A549 (cell line): ENCODE data around the gene TFDP1. TPM values are rescaled to one million over a fixed set of nuclear protein-coding genes. Genes with fewer than 3 reads are reported as not detected.

Source experiments
- ATAC-seq, 2 experiments: fragments of 200-7000 bp in 1 of 2; fragments of >200 bp in 1 of 2; cut with Nextera tagmentation in 1 of 2; cut with Tn5 transposase in 1 of 2; 3 replicates each; pipeline versions ENCODE4 v1.8.0 to v1.9.1; 2018 to 2020; ENCODE audit warnings: mild to moderate bottlenecking in 1 of 2, moderate library complexity in 1 of 2
- CTCF ChIA-PET: fragments of 300-600 bp; sonication (Branson Sonifier 250); formaldehyde crosslinking; extraction: SDS; loops from one replicate; lab custom pipeline; 2021; ENCODE audit warnings: antibody characterized with exemption, inconsistent platforms; lab: Yijun Ruan, JAX
- POLR2A ChIA-PET: fragments of 350-600 bp; formaldehyde crosslinking; extraction: SDS; loops from one replicate; lab custom pipeline; 2021; ENCODE audit warnings: antibody characterized with exemption, inconsistent platforms; lab: Yijun Ruan, JAX
- DNase-seq, 2 experiments: peaks; one replicate each; pipeline versions ENCODE4 v3.0.0 to v3.0.0-alpha.2; 2011 to 2016; ENCODE audit warnings: low read depth in 1 of 2, low spot score in 1 of 2
- FAIRE-seq: peaks from 2 replicates; lab custom pipeline; 2011; peaks lifted over from hg19 to GRCh38; lab: Jason Lieb, UNC
- H3K27ac ChIP-seq, 2 experiments: fragments of >200 bp; sonication (Bioruptor Twin); formaldehyde crosslinking; 3 replicates each; pipeline ENCODE4 v1.5.1; 2016 to 2017
- H3K4me1 ChIP-seq: fragments of >200 bp; sonication (Bioruptor Twin); formaldehyde crosslinking; 3 replicates; pipeline ENCODE4 v1.6.1; 2016
- H3K4me2 ChIP-seq: fragments of >200 bp; sonication (Bioruptor Twin); formaldehyde crosslinking; 3 replicates; pipeline ENCODE4 v1.6.1; 2016
- H3K4me3 ChIP-seq: fragments of >200 bp; sonication (Bioruptor Twin); formaldehyde crosslinking; 3 replicates; pipeline ENCODE4 v1.5.1; 2016
- H3K9me3 ChIP-seq: fragments of >200 bp; sonication (Bioruptor Twin); formaldehyde crosslinking; 3 replicates; pipeline ENCODE4 v1.6.1; 2016
- CBX2 ChIP-seq: fragments of 200-600 bp; sonication (generic); IDR thresholded peaks from 2 replicates; pipeline ENCODE4 v1.6.1; 2016; ENCODE audit warnings: low read depth, mild to moderate bottlenecking, borderline replicate concordance
- EHF ChIP-seq: fragments of 250-450 bp; sonication (Bioruptor Pico); IDR thresholded peaks from 2 replicates; pipeline ENCODE4 v1.5.0; 2020; ENCODE audit warnings: mild to moderate bottlenecking
- EHMT2 ChIP-seq: fragments of 200-600 bp; sonication (generic); IDR thresholded peaks from 2 replicates; pipeline ENCODE4 v1.6.1; 2016; ENCODE audit warnings: antibody characterized with exemption, low read depth, mild to moderate bottlenecking, moderate library complexity
- EP300 ChIP-seq, 2 experiments: fragments of >200 bp; sonication (Bioruptor Twin); formaldehyde crosslinking; IDR thresholded peaks; 2 replicates in 1 of 2; 3 replicates in 1 of 2; pipeline ENCODE4 v1.6.1; 2016 to 2017
- GATA3 ChIP-seq: IDR thresholded peaks from 2 replicates; pipeline ENCODE4 v1.6.1; 2012; ENCODE audit warnings: borderline replicate concordance
- HDAC2 ChIP-seq: fragments of 200-600 bp; sonication (generic); IDR thresholded peaks from 2 replicates; pipeline ENCODE4 v1.6.1; 2016
- HOXB13 ChIP-seq: fragments of 250-450 bp; sonication (Bioruptor Pico); IDR thresholded peaks from 2 replicates; pipeline ENCODE4 v1.5.0; 2020; ENCODE audit warnings: low read depth, mild to moderate bottlenecking, moderate library complexity
- JUN ChIP-seq, 2 experiments: fragments of >200 bp; sonication (Bioruptor Twin); formaldehyde crosslinking; IDR thresholded peaks; 2 replicates in 1 of 2; 3 replicates in 1 of 2; pipeline ENCODE4 v1.6.1; 2016 to 2017
- MAZ ChIP-seq: fragments of 150-350 bp; IDR thresholded peaks from 2 replicates; pipeline ENCODE4 v1.6.1; 2014; ENCODE audit warnings: antibody characterized with exemption, low read depth, low read length, borderline replicate concordance
- NFE2L2 ChIP-seq: fragments of 150-350 bp; conservative IDR thresholded peaks from 2 replicates; pipeline ENCODE4 v1.6.1; 2014; ENCODE audit warnings: low read length
- NPAS2 ChIP-seq: fragments of 250-450 bp; sonication (Bioruptor Pico); IDR thresholded peaks from 2 replicates; pipeline ENCODE4 v1.8.0; 2022; ENCODE audit warnings: mild to moderate bottlenecking, moderate library complexity, borderline replicate concordance
- NR3C1 ChIP-seq: fragments of >200 bp; sonication (Bioruptor Twin); formaldehyde crosslinking; IDR thresholded peaks from 3 replicates; pipeline ENCODE4 v1.6.1; 2017
- PHF8 ChIP-seq: fragments of 200-600 bp; sonication (generic); IDR thresholded peaks from 2 replicates; pipeline ENCODE4 v1.6.1; 2016; ENCODE audit warnings: low read depth, mild to moderate bottlenecking, antibody characterized with exemption, moderate library complexity, borderline replicate concordance
- RCOR1 ChIP-seq: fragments of 150-350 bp; IDR thresholded peaks from 2 replicates; pipeline ENCODE4 v1.6.1; 2014; ENCODE audit warnings: antibody characterized with exemption, low read length, low read depth
- SMC3 ChIP-seq: fragments of >200 bp; sonication (Bioruptor Twin); formaldehyde crosslinking; IDR thresholded peaks from 3 replicates; pipeline ENCODE4 v1.6.1; 2018; ENCODE audit warnings: inconsistent platforms
- TFCP2L1 ChIP-seq: fragments of 250-450 bp; sonication (Bioruptor Pico); IDR thresholded peaks from 2 replicates; pipeline ENCODE4 v1.5.0; 2021; ENCODE audit warnings: mild to moderate bottlenecking
- ZC3H11A ChIP-seq: fragments of 450-650 bp; IDR thresholded peaks from 2 replicates; pipeline ENCODE4 v1.6.1; 2014; ENCODE audit warnings: antibody characterized with exemption, mild to moderate bottlenecking
- ZNF302 ChIP-seq: fragments of 250-450 bp; sonication (Bioruptor Pico); IDR thresholded peaks from 2 replicates; pipeline ENCODE4 v1.9.0; 2021; ENCODE audit warnings: inconsistent platforms, mild to moderate bottlenecking, moderate library complexity
- WGBS: methylation state at CpG from one replicate; pipeline ENCODE4 v1.1.6; 2017; ENCODE audit errors: missing lambda C conversion rate; 5-methylcytosine and 5-hydroxymethylcytosine counted together
- polyA plus RNA-seq, 4 experiments: library from polyadenylated mRNA; depleted of rRNA in 3 of 4; stranded (reverse); fragments of >200 nt; fragmentation: RNase III in 1 of 4; extraction: RNeasy Plus Mini Kit Qiagen cat#74134 plus additional on column Dnase treatment in 1 of 4; gene quantifications; 2 replicates in 3 of 4; 3 replicates in 1 of 4; pipeline ENCODE4 v1.2.3, GENCODE V29; 2011 to 2017
- TF ChIP-seq, protein P1 (sequence below): fragments of >200 bp; sonication (Bioruptor Twin); formaldehyde crosslinking; IDR thresholded peaks from 2 replicates; pipeline ENCODE4 v1.6.1; 2016
- TF ChIP-seq, protein P2 (sequence below): fragments of 250-450 bp; sonication (Bioruptor Pico); IDR thresholded peaks from 2 replicates; pipeline ENCODE4 v1.5.0; 2021; ENCODE audit warnings: mild to moderate bottlenecking, moderate library complexity, borderline replicate concordance
- TF ChIP-seq, protein P3 (sequence below): fragments of 200-600 bp; sonication (generic); IDR thresholded peaks from 2 replicates; pipeline ENCODE4 v1.6.1; 2016; ENCODE audit warnings: antibody characterized with exemption, mild to moderate bottlenecking, moderate library complexity
- TF ChIP-seq, protein P4 (sequence below): fragments of >200 bp; sonication (Bioruptor Twin); formaldehyde crosslinking; IDR thresholded peaks from 3 replicates; pipeline ENCODE4 v1.5.1; 2016
- TF ChIP-seq, protein P5 (sequence below): fragments of 250-450 bp; sonication (Bioruptor Pico); IDR thresholded peaks from 2 replicates; pipeline ENCODE4 v1.5.0; 2020; ENCODE audit warnings: low read depth, mild to moderate bottlenecking, moderate library complexity

Gene TFDP1
- polyA plus RNA-seq, 2 of the 4 experiments (the other 2 are of a cell fraction) = 73.2 to 88.4 TPM

DNA sequence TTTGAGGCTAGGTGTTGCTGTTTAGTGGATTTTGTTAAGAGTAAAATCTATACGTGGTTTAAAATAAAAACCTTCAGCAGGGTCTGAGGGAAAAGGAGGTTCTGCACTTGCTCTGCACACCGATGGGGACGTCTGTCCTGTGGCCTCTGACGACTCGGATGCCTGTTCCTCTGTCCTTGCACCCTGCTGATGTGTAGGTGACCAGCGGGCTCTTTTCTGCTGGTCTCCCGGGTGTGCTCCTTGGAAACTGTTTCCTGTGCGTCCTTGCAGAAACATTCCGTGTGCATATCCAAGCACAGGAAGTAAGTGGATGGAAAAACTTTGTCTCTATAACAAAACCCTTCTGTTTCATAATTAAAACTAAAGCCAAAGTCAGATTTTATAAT, 69.6 kb downstream of the TFDP1 start (continued):
- TF ChIP-seq EHF (CRISPR knock-in tag) = no peak
- TF ChIP-seq, protein P1, sequence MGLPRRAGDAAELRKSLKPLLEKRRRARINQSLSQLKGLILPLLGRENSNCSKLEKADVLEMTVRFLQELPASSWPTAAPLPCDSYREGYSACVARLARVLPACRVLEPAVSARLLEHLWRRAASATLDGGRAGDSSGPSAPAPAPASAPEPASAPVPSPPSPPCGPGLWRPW = no peak
- TF ChIP-seq, all 56 proteins: peak for 0

DNA sequence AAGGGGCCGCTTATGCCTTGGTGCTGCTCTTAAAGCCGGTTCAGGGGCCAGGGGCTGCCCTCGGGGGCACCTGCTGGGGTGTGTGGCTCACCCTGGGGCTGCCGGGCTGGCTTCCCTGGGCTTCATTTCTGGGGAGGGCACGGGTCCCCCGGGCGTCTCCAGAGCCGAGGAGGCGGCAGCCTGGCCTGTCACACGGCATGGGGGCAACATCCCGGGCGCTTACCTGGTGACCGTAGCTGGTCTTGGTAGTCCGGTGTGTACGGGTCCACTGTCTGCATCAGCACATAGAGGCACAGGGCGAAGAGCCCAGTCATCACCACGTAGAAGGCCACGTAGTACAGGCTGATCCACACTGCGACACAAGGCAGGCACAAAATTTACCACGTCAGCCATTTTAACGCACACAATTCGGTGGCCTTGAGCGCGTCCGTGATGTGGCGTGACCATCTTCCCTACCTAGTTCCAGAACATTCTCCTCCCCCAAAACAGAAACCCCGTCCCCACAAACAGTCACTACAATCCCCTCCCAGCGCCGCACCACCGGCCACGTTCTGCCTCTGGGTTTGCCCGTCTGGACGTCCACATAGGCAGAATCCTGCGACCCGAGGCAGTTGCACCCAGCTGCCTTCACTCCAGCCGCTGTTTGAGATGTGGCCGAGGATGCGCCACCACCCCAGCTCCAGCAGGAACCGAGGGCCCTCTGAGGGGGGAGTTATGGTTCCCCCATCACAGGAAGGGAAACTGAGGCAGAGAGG, 70.2 kb downstream of the TFDP1 start:
- no peak for DNase-seq

DNA sequence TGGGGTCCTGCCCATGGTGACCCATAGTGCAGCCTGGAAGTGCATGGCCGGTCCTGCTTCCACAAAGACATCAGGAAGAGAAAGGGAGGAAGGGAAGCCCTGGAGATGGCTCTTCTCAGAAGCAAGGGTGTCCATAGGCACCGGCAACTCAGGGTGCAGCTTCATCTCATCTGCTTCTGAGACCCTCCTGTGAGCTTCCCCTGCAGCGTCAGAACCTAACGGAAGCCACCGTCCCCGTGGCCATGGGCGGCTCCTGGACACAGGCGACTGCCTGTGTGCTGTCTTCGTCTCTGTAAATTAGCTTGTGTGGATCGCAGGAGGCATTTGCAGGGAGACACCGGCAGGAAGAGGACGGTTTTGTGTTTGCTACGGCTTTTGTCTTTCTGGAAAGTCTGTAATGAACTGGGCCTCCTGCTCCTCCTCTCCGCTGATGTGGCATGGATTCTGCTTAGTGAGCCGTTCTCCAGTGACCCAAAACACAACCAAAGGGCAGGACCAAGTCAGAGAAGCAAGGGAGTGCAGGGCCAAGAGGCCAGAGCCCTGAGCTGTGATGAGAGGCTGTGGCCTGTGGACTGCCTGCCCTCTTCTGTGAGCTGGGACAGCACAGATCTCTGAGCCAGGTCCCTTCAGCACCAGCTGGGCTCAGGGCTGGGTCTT, 70.9 kb downstream of the TFDP1 start:
- Histone ChIP-seq H3K27ac (no peak overlapping the region), H3K4me1 (no peaks in the 10 kb centered on the region), H3K4me3 (no peak overlapping the region), H3K9me3 (no peaks in the 10 kb centered on the region), H3K4me2 (no peak overlapping the region)
- FAIRE-seq (no peak), ATAC-seq (peak in 1 of 2 experiments; percentile 35; a peak in 2 of 6 replicates), DNase-seq (no peak)
- POLR2A ChIA-PET = no interaction called here
- CTCF ChIA-PET = no interaction called here
- TF ChIP-seq NR3C1 (no peak), GATA3 (no peak), NPAS2 (no peak), HOXB13 (no peak), SMC3 (no peak), NFE2L2 (no peak), HDAC2 (no peak), ZC3H11A (no peak)
- TF ChIP-seq, protein P2, sequence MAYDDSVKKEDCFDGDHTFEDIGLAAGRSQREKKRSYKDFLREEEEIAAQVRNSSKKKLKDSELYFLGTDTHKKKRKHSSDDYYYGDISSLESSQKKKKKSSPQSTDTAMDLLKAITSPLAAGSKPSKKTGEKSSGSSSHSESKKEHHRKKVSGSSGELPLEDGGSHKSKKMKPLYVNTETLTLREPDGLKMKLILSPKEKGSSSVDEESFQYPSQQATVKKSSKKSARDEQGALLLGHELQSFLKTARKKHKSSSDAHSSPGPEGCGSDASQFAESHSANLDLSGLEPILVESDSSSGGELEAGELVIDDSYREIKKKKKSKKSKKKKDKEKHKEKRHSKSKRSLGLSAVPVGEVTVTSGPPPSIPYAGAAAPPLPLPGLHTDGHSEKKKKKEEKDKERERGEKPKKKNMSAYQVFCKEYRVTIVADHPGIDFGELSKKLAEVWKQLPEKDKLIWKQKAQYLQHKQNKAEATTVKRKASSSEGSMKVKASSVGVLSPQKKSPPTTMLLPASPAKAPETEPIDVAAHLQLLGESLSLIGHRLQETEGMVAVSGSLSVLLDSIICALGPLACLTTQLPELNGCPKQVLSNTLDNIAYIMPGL (CRISPR knock-in tag) = no peak
- TF ChIP-seq, protein P3, sequence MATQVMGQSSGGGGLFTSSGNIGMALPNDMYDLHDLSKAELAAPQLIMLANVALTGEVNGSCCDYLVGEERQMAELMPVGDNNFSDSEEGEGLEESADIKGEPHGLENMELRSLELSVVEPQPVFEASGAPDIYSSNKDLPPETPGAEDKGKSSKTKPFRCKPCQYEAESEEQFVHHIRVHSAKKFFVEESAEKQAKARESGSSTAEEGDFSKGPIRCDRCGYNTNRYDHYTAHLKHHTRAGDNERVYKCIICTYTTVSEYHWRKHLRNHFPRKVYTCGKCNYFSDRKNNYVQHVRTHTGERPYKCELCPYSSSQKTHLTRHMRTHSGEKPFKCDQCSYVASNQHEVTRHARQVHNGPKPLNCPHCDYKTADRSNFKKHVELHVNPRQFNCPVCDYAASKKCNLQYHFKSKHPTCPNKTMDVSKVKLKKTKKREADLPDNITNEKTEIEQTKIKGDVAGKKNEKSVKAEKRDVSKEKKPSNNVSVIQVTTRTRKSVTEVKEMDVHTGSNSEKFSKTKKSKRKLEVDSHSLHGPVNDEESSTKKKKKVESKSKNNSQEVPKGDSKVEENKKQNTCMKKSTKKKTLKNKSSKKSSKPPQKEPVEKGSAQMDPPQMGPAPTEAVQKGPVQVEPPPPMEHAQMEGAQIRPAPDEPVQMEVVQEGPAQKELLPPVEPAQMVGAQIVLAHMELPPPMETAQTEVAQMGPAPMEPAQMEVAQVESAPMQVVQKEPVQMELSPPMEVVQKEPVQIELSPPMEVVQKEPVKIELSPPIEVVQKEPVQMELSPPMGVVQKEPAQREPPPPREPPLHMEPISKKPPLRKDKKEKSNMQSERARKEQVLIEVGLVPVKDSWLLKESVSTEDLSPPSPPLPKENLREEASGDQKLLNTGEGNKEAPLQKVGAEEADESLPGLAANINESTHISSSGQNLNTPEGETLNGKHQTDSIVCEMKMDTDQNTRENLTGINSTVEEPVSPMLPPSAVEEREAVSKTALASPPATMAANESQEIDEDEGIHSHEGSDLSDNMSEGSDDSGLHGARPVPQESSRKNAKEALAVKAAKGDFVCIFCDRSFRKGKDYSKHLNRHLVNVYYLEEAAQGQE = no peak
- 63% methylated on average over 10 of the region's 15 CpGs for WGBS

More for the DNA sequence above, 70.2 kb downstream of the TFDP1 start:
- H3K4me1 ChIP-seq = no peaks in the 10 kb centered on the region
- TF ChIP-seq EHMT2 = no peak
- no peak for TF ChIP-seq EP300 (IDR thresholded peaks at IDR 0.05)
- no peak for TF ChIP-seq MAZ
- TF ChIP-seq JUN (IDR thresholded peaks at IDR 0.05) = no peak
- TF ChIP-seq, protein P4, sequence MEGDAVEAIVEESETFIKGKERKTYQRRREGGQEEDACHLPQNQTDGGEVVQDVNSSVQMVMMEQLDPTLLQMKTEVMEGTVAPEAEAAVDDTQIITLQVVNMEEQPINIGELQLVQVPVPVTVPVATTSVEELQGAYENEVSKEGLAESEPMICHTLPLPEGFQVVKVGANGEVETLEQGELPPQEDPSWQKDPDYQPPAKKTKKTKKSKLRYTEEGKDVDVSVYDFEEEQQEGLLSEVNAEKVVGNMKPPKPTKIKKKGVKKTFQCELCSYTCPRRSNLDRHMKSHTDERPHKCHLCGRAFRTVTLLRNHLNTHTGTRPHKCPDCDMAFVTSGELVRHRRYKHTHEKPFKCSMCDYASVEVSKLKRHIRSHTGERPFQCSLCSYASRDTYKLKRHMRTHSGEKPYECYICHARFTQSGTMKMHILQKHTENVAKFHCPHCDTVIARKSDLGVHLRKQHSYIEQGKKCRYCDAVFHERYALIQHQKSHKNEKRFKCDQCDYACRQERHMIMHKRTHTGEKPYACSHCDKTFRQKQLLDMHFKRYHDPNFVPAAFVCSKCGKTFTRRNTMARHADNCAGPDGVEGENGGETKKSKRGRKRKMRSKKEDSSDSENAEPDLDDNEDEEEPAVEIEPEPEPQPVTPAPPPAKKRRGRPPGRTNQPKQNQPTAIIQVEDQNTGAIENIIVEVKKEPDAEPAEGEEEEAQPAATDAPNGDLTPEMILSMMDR = no peak
- TF ChIP-seq, protein P5, sequence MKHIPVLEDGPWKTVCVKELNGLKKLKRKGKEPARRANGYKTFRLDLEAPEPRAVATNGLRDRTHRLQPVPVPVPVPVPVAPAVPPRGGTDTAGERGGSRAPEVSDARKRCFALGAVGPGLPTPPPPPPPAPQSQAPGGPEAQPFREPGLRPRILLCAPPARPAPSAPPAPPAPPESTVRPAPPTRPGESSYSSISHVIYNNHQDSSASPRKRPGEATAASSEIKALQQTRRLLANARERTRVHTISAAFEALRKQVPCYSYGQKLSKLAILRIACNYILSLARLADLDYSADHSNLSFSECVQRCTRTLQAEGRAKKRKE (CRISPR knock-in tag) = no peak
- TF ChIP-seq PHF8 = no peak
- TF ChIP-seq TFCP2L1 (CRISPR knock-in tag) = no peak
- TF ChIP-seq ZNF302 (CRISPR knock-in tag) = no peak
- no peak for TF ChIP-seq CBX2
- TF ChIP-seq NFE2L2 = no peak
- no peak for TF ChIP-seq RCOR1
- no peak for TF ChIP-seq GATA3
- WGBS = 77% methylated on average over 21 of the region's 39 CpGs
- no peaks in the 10 kb centered on the region for H3K9me3 ChIP-seq
- no peak overlapping the region for H3K4me3 ChIP-seq
- POLR2A ChIA-PET = no interaction called here
- H3K27ac ChIP-seq = no peak overlapping the region
- CTCF ChIA-PET = no interaction called here
- no peak overlapping the region for H3K4me2 ChIP-seq
- ATAC-seq (no peak), FAIRE-seq (no peak)
